ENCODE results near the gene PTCH2.

The PTCH2 gene, protein sequence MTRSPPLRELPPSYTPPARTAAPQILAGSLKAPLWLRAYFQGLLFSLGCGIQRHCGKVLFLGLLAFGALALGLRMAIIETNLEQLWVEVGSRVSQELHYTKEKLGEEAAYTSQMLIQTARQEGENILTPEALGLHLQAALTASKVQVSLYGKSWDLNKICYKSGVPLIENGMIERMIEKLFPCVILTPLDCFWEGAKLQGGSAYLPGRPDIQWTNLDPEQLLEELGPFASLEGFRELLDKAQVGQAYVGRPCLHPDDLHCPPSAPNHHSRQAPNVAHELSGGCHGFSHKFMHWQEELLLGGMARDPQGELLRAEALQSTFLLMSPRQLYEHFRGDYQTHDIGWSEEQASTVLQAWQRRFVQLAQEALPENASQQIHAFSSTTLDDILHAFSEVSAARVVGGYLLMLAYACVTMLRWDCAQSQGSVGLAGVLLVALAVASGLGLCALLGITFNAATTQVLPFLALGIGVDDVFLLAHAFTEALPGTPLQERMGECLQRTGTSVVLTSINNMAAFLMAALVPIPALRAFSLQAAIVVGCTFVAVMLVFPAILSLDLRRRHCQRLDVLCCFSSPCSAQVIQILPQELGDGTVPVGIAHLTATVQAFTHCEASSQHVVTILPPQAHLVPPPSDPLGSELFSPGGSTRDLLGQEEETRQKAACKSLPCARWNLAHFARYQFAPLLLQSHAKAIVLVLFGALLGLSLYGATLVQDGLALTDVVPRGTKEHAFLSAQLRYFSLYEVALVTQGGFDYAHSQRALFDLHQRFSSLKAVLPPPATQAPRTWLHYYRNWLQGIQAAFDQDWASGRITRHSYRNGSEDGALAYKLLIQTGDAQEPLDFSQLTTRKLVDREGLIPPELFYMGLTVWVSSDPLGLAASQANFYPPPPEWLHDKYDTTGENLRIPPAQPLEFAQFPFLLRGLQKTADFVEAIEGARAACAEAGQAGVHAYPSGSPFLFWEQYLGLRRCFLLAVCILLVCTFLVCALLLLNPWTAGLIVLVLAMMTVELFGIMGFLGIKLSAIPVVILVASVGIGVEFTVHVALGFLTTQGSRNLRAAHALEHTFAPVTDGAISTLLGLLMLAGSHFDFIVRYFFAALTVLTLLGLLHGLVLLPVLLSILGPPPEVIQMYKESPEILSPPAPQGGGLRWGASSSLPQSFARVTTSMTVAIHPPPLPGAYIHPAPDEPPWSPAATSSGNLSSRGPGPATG

DNA sequence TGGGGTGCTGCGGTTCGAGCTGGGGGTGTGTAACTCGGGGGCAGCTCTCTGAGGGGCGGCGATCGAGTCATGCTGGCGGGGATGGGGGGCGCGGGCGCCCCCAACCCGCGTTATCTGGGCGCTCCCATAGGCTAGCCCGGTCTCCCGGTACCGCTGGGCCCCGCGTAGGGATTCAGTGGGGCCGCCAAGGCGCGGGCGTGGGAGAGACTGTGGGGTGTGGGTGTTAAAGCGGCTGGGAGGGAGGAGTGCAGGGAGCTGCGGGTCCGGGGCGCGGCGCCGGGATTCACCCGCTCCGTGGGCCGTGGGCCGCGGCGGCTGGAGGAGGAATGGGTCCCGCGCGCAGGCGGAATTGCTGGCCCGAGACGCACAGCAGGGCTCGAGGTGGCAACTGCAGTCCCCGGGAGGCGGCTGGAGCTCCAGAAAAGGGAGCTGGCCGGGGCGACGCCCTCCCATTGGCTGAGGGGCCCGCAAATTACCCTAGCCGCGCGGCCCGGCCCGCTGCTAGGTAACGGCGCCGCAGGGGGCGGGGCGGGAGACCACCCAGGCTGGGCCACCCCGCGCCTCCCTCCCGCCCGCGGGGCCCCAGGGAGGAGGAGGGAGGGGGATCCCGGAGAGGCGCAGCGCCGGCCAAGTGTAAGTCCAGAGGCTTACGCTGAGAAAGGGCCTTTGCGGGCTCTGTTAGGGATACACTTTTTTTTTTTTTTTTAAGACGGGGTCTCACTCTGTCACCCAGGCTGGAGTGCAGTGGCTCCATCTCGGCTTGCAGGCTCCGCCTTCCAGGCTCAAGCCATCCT lies at the start of gene PTCH2:
Gene PTCH2, minus strand, starts transcription at position 392 of the 794 bp plus-strand sequence. Its CDS starts 321 bp downstream, at position 71.
- H3K27ac ChIP-seq: no peak within 1 kb of the TSS
- no peak within 1 kb of the TSS for H3K4me2 ChIP-seq
- H2AFZ ChIP-seq (ENCODE audit: low read depth): no peak within 1 kb of the TSS
- no peaks in the 10 kb centered on the region for H3K79me2 ChIP-seq (ENCODE audit: insufficient read depth, low read depth)
- H3K4me3 ChIP-seq (IDR thresholded peaks at IDR 0.05; ENCODE audit: insufficient read depth, low read depth, low read length): no peak within 1 kb of the TSS
- TF ChIP-seq, protein P1, sequence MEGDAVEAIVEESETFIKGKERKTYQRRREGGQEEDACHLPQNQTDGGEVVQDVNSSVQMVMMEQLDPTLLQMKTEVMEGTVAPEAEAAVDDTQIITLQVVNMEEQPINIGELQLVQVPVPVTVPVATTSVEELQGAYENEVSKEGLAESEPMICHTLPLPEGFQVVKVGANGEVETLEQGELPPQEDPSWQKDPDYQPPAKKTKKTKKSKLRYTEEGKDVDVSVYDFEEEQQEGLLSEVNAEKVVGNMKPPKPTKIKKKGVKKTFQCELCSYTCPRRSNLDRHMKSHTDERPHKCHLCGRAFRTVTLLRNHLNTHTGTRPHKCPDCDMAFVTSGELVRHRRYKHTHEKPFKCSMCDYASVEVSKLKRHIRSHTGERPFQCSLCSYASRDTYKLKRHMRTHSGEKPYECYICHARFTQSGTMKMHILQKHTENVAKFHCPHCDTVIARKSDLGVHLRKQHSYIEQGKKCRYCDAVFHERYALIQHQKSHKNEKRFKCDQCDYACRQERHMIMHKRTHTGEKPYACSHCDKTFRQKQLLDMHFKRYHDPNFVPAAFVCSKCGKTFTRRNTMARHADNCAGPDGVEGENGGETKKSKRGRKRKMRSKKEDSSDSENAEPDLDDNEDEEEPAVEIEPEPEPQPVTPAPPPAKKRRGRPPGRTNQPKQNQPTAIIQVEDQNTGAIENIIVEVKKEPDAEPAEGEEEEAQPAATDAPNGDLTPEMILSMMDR (conservative IDR thresholded peaks at IDR 0.05; ENCODE audit: low read depth, low read length): no peak
- no peaks in the 10 kb centered on the region for H3K27me3 ChIP-seq (ENCODE audit: insufficient read depth, low read depth)
- H3K9ac ChIP-seq: no peak within 1 kb of the TSS
- H3K36me3 ChIP-seq (ENCODE audit: insufficient read depth): no peaks in the 10 kb centered on the region
- H3K4me1 ChIP-seq (ENCODE audit: low read depth, poor library complexity, severe bottlenecking): no peaks in the 10 kb centered on the region
- H4K20me1 ChIP-seq (ENCODE audit: insufficient read depth): no peaks in the 10 kb centered on the region

DNA sequence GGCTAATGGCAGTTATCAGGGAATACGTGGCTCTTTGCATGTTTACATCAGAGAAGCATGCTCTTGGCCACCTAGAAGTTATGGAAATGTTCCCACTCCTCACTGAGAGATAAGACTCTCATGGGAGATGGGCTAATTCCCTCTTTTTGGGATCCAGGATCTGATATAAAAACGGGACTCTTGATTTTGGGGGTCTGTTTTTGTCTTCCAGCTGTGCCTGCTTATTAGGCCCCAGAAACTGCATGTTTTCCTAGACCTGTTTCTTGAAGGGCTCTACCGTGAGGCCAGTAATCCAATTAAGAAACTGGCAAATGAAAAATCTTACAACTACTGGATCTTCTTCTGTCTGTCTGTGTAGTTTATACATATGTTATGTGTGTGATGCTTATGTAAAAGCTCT lies 47.0 kb upstream of the PTCH2 start:
- Histone ChIP-seq H3K36me3 (ENCODE audit: insufficient read depth) (no peaks in the 10 kb centered on the region), H3K27ac (no peak overlapping the region), H3K4me3 (IDR thresholded peaks at IDR 0.05; ENCODE audit: insufficient read depth, low read depth, low read length) (no peak overlapping the region), H3K9ac (no peak overlapping the region), H3K79me2 (ENCODE audit: insufficient read depth, low read depth) (no peaks in the 10 kb centered on the region), H3K4me1 (ENCODE audit: low read depth, poor library complexity, severe bottlenecking) (no peaks in the 10 kb centered on the region), H3K27me3 (ENCODE audit: insufficient read depth, low read depth) (no peaks in the 10 kb centered on the region), H2AFZ (ENCODE audit: low read depth) (no peak overlapping the region), H4K20me1 (ENCODE audit: insufficient read depth) (no peaks in the 10 kb centered on the region), H3K4me2 (no peak overlapping the region)
- TF ChIP-seq, protein P1 (conservative IDR thresholded peaks at IDR 0.05; ENCODE audit: low read depth, low read length): no peak

DNA sequence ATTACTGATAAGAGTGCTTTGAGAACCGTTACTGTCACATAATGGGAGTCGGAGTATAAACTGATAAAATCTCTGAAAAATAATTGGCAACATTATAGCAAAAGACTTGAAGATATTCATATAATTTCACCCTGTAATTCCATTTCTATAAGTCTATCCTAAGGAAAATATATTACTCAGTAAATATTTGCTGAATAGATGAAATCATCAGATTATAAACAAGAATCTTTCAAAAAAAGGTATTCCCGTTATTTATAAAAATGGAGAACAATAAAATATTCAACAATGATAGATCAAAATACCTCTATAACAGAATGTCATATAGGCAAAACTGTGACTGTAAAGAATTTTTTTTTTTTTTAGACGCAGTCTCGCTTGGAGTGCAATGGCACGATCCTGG lies 42.4 kb upstream of the PTCH2 start:
- Histone ChIP-seq H2AFZ (ENCODE audit: low read depth) (no peak overlapping the region), H3K27ac (no peak overlapping the region), H3K4me1 (ENCODE audit: low read depth, poor library complexity, severe bottlenecking) (no peaks in the 10 kb centered on the region), H3K36me3 (ENCODE audit: insufficient read depth) (0 out of 2 replicates have a peak, but pooled peaks cover 7% of the 10 kb centered on the region), H3K27me3 (ENCODE audit: insufficient read depth, low read depth) (no peaks in the 10 kb centered on the region), H3K4me2 (no peak overlapping the region), H4K20me1 (ENCODE audit: insufficient read depth) (no peaks in the 10 kb centered on the region), H3K4me3 (IDR thresholded peaks at IDR 0.05; ENCODE audit: insufficient read depth, low read depth, low read length) (no peak overlapping the region), H3K79me2 (ENCODE audit: insufficient read depth, low read depth) (no peaks in the 10 kb centered on the region), H3K9ac (no peak overlapping the region)
- TF ChIP-seq, protein P1 (conservative IDR thresholded peaks at IDR 0.05; ENCODE audit: low read depth, low read length): no peak

DNA sequence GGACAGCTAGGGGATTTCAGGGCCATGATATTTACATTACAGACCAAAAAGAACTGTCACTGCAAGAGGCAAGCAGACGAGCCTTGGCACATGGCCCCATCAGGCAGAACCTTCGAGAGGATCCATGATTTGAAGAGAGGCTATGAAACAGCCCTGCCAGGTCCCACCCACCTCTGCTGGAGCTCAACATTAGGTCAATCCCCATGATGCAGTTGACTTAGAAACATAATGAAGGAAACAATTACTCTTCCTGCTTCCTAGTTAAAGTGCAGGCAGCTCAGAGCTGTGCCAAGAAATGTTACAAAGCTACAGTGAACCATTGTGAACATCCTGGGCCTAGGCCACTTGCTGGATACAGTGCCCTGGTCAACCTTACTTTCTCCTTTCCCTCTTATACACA lies 41.7 kb upstream of the PTCH2 start:
- Histone ChIP-seq H2AFZ (ENCODE audit: low read depth) (no peak overlapping the region), H3K27me3 (ENCODE audit: insufficient read depth, low read depth) (no peaks in the 10 kb centered on the region), H4K20me1 (ENCODE audit: insufficient read depth) (no peaks in the 10 kb centered on the region), H3K36me3 (ENCODE audit: insufficient read depth) (0 out of 2 replicates have a peak, but pooled peaks cover 7% of the 10 kb centered on the region), H3K79me2 (ENCODE audit: insufficient read depth, low read depth) (no peaks in the 10 kb centered on the region), H3K27ac (no peak overlapping the region), H3K4me3 (IDR thresholded peaks at IDR 0.05; ENCODE audit: insufficient read depth, low read depth, low read length) (no peak overlapping the region), H3K4me1 (ENCODE audit: low read depth, poor library complexity, severe bottlenecking) (no peaks in the 10 kb centered on the region), H3K9ac (no peak overlapping the region), H3K4me2 (no peak overlapping the region)
- TF ChIP-seq, protein P1 (conservative IDR thresholded peaks at IDR 0.05; ENCODE audit: low read depth, low read length): no peak
